Mucosa of stomach (tissue), 1 donor: ENCODE data around the gene MYH7B.

Source experiments
- H3K27me3 ChIP-seq: one replicate; pipeline ENCODE4 v1.7.0; 2013; ENCODE audit warnings: mild to moderate bottlenecking, low read length; ENCODE audit not compliant: control insufficient read depth, insufficient read depth
- H3K36me3 ChIP-seq: one replicate; pipeline ENCODE4 v1.7.0; 2013; ENCODE audit warnings: low read length; ENCODE audit not compliant: control insufficient read depth, insufficient read depth
- H3K4me1 ChIP-seq: one replicate; pipeline ENCODE4 v1.7.0; 2013; ENCODE audit warnings: mild to moderate bottlenecking, low read length; ENCODE audit not compliant: control insufficient read depth, insufficient read depth
- H3K4me3 ChIP-seq: one replicate; pipeline ENCODE4 v1.7.0; 2013; ENCODE audit warnings: low read length
- H3K9ac ChIP-seq: one replicate; pipeline ENCODE4 v1.7.0; 2013; ENCODE audit warnings: mild to moderate bottlenecking, low read length, moderate library complexity
- H3K9me3 ChIP-seq: one replicate; pipeline ENCODE4 v1.7.0; 2013; ENCODE audit warnings: mild to moderate bottlenecking, low read length, moderate library complexity; ENCODE audit not compliant: control insufficient read depth
- donor health status: Pancreatic carcinoma.

The MYH7B gene

GRCh38 chr20:34990231-34990630, 34.6 kb downstream of the MYH7B start:
- no peaks in the 10 kb centered on the region for H3K9me3 ChIP-seq
- H3K27me3 ChIP-seq = peaks cover 12% of the 10 kb centered on the region
- no peaks in the 10 kb centered on the region for H3K36me3 ChIP-seq
- H3K4me1 ChIP-seq = no peaks in the 10 kb centered on the region
- H3K9ac ChIP-seq = no peak overlapping the region
- H3K4me3 ChIP-seq = no peak overlapping the region

- H3K9me3 ChIP-seq = no peaks in the 10 kb centered on the region
- no peak overlapping the region for H3K9ac ChIP-seq
- H3K4me3 ChIP-seq = no peak overlapping the region
- H3K36me3 ChIP-seq = no peaks in the 10 kb centered on the region
- H3K27me3 ChIP-seq = peaks cover 7% of the 10 kb centered on the region
- no peaks in the 10 kb centered on the region for H3K4me1 ChIP-seq
Measured at GRCh38 chr20:34990661-34991214, 35.1 kb downstream of the MYH7B start.

- Histone ChIP-seq H3K36me3 (no peaks in the 10 kb centered on the region), H3K9me3 (no peaks in the 10 kb centered on the region), H3K27me3 (no peaks in the 10 kb centered on the region), H3K4me3 (no peak overlapping the region), H3K4me1 (peaks cover 8% of the 10 kb centered on the region), H3K9ac (no peak overlapping the region)
Measured at GRCh38 chr20:34992751-34993417, 37.2 kb downstream of the MYH7B start.

GRCh38 chr20:34993941-34994508, 38.4 kb downstream of the MYH7B start:
- H3K4me3 ChIP-seq = no peak overlapping the region
- H3K4me1 ChIP-seq = peaks cover 9% of the 10 kb centered on the region
- no peak overlapping the region for H3K9ac ChIP-seq
- no peaks in the 10 kb centered on the region for H3K36me3 ChIP-seq
- no peaks in the 10 kb centered on the region for H3K9me3 ChIP-seq
- no peaks in the 10 kb centered on the region for H3K27me3 ChIP-seq

GRCh38 chr20:34994509-34995131, 39.0 kb downstream of the MYH7B start:
- H3K9me3 ChIP-seq = no peaks in the 10 kb centered on the region
- H3K36me3 ChIP-seq = no peaks in the 10 kb centered on the region
- H3K27me3 ChIP-seq = no peaks in the 10 kb centered on the region
- H3K4me3 ChIP-seq = no peak overlapping the region
- H3K9ac ChIP-seq = no peak overlapping the region
- H3K4me1 ChIP-seq = peaks cover 9% of the 10 kb centered on the region

- no peaks in the 10 kb centered on the region for H3K9me3 ChIP-seq
- H3K4me3 ChIP-seq = no peak overlapping the region
- peaks cover 9% of the 10 kb centered on the region for H3K4me1 ChIP-seq
- no peaks in the 10 kb centered on the region for H3K36me3 ChIP-seq
- no peaks in the 10 kb centered on the region for H3K27me3 ChIP-seq
- no peak overlapping the region for H3K9ac ChIP-seq
Measured at GRCh38 chr20:34995192-34995591, 39.5 kb downstream of the MYH7B start.

- Histone ChIP-seq H3K4me3 (no peak overlapping the region), H3K9ac (no peak overlapping the region), H3K27me3 (no peaks in the 10 kb centered on the region), H3K36me3 (no peaks in the 10 kb centered on the region), H3K4me1 (peaks cover 9% of the 10 kb centered on the region), H3K9me3 (no peaks in the 10 kb centered on the region)
Measured at GRCh38 chr20:34995696-34996095, 40.0 kb downstream of the MYH7B start.

- no peak overlapping the region for H3K4me3 ChIP-seq
- H3K9me3 ChIP-seq = no peaks in the 10 kb centered on the region
- no peak overlapping the region for H3K9ac ChIP-seq
- H3K4me1 ChIP-seq = peaks cover 9% of the 10 kb centered on the region
- H3K36me3 ChIP-seq = no peaks in the 10 kb centered on the region
- no peaks in the 10 kb centered on the region for H3K27me3 ChIP-seq
Measured at GRCh38 chr20:34996243-34997028, 40.8 kb downstream of the MYH7B start.

- Histone ChIP-seq H3K4me1 (peaks cover 9% of the 10 kb centered on the region), H3K9ac (no peak overlapping the region), H3K36me3 (no peaks in the 10 kb centered on the region), H3K9me3 (no peaks in the 10 kb centered on the region), H3K4me3 (no peak overlapping the region), H3K27me3 (no peaks in the 10 kb centered on the region)
Measured at GRCh38 chr20:34997131-34997561, 41.5 kb downstream of the MYH7B start.

- H3K4me3 ChIP-seq = no peak overlapping the region
- H3K9ac ChIP-seq = no peak overlapping the region
- H3K4me1 ChIP-seq = peaks cover 9% of the 10 kb centered on the region
- H3K36me3 ChIP-seq = peaks cover 3% of the 10 kb centered on the region
- H3K27me3 ChIP-seq = no peaks in the 10 kb centered on the region
- no peaks in the 10 kb centered on the region for H3K9me3 ChIP-seq
Measured at GRCh38 chr20:34997774-34998173, 42.1 kb downstream of the MYH7B start.

- Histone ChIP-seq H3K9ac (no peak overlapping the region), H3K9me3 (no peaks in the 10 kb centered on the region), H3K27me3 (no peaks in the 10 kb centered on the region), H3K36me3 (peaks cover 6% of the 10 kb centered on the region), H3K4me3 (no peak overlapping the region), H3K4me1 (peaks cover 9% of the 10 kb centered on the region)
Measured at GRCh38 chr20:34998331-34998950, 42.8 kb downstream of the MYH7B start.
